ENCODE data around the gene ADH1A.
"Not testable (repeated sequence)": the region's sequence is repeated elsewhere in the genome, so short reads cannot be mapped to it uniquely, and the experiment has no call there.

Gene ADH1A

DNA sequence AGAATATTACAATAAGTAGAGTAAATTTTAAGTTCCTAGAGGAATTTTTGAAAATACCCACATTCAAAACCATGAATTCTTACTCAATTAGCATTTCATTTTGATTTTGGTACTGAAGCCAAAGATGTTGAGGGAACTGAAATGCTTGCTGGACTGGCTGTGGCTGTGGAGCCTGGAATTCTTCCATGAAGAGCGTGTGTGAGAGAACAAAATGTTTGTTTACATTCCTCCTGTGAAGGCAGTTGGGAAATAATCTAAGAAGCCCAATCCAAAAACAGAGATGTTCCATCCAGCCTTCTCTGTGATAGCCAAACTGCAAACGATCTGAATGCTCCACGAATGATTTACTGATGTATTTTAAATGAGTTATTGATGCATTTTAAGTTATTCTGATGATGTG, 34.2 kb upstream of the ADH1A start:
- DNase-seq (ENCODE audit: low read depth) = peak; percentile 85
- TF ChIP-seq, protein P1, sequence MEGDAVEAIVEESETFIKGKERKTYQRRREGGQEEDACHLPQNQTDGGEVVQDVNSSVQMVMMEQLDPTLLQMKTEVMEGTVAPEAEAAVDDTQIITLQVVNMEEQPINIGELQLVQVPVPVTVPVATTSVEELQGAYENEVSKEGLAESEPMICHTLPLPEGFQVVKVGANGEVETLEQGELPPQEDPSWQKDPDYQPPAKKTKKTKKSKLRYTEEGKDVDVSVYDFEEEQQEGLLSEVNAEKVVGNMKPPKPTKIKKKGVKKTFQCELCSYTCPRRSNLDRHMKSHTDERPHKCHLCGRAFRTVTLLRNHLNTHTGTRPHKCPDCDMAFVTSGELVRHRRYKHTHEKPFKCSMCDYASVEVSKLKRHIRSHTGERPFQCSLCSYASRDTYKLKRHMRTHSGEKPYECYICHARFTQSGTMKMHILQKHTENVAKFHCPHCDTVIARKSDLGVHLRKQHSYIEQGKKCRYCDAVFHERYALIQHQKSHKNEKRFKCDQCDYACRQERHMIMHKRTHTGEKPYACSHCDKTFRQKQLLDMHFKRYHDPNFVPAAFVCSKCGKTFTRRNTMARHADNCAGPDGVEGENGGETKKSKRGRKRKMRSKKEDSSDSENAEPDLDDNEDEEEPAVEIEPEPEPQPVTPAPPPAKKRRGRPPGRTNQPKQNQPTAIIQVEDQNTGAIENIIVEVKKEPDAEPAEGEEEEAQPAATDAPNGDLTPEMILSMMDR (IDR thresholded peaks at IDR 0.05; ENCODE audit: control insufficient read depth, extremely low read depth, insufficient read depth) = no peak
- H3K4me3 ChIP-seq (ENCODE audit: low read depth, low read length) = no peak overlapping the region

DNA sequence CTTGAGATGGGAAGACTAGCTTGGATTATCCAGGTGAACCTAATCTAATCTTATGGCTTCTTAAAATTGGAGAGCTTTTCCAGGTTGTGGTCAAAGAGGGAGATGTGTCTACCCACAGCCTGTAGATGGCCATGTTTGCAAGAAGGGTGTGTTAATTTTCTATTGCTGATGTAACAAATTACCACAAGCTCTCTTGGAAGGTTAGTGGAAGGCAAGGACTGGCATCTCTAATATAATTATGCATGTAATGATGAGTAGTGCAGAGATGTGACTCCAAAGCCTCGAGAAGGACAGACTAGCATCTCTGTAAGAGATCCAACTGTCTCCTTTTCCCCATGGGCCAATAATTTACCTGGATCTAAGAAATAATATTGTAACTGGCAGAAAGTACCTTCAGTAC, 33.6 kb upstream of the ADH1A start:
- DNase-seq (ENCODE audit: low read depth) = no peak
- H3K4me3 ChIP-seq (ENCODE audit: low read depth, low read length) = no peak overlapping the region
- TF ChIP-seq, protein P1 (IDR thresholded peaks at IDR 0.05; ENCODE audit: control insufficient read depth, extremely low read depth, insufficient read depth) = no peak

- no peak overlapping the region for H3K4me3 ChIP-seq (ENCODE audit: low read depth, low read length)
- peak; percentile 19 for DNase-seq (ENCODE audit: low read depth)
- TF ChIP-seq, protein P1 (IDR thresholded peaks at IDR 0.05; ENCODE audit: control insufficient read depth, extremely low read depth, insufficient read depth) = no peak
Observed at GRCh38 chr4:99323756-99324155, 33.0 kb upstream of the ADH1A start.

GRCh38 chr4:99321241-99322191, 30.7 kb upstream of the ADH1A start, which contains the start of gene ADH1B:
TSS of gene ADH1B (minus strand) at chr4:99321401. CDS start at chr4:99321331, 70 bp downstream.
- TF ChIP-seq, protein P1 (IDR thresholded peaks at IDR 0.05; ENCODE audit: control insufficient read depth, extremely low read depth, insufficient read depth) = no peak
- H3K4me3 ChIP-seq (ENCODE audit: low read depth, low read length) = no peak within 1 kb of the TSS
- DNase-seq (ENCODE audit: low read depth) = no peak

DNA sequence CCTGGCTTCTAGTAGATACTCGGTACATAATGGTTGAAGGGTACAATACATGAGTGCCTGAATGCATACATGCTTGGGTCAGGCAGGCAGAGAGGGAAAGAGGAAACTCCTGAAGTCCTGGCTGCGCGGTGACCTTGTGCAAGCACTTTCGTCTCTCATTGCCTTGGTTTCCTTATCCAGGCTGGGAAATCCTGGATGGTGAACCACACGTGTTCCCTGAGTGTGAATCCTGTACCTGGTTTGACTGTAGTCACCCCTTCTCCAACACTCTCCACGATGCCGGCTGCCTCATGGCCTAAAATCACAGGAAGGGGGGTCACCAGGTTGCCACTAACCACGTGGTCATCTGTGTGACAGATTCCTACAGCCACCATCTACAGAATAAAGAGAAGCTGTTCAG, 27.0 kb upstream of the ADH1A start:
- DNase-seq (ENCODE audit: low read depth) = not testable (repeated sequence)

GRCh38 chr4:99317354-99317753, 26.6 kb upstream of the ADH1A start:
- no peak overlapping the region for H3K4me3 ChIP-seq (ENCODE audit: low read depth, low read length)
- DNase-seq (ENCODE audit: low read depth) = no peak
- TF ChIP-seq, protein P1 (IDR thresholded peaks at IDR 0.05; ENCODE audit: control insufficient read depth, extremely low read depth, insufficient read depth) = no peak

More for the DNA sequence above, 27.0 kb upstream of the ADH1A start:
- not testable (repeated sequence) for H3K4me3 ChIP-seq (ENCODE audit: low read depth, low read length)

DNA sequence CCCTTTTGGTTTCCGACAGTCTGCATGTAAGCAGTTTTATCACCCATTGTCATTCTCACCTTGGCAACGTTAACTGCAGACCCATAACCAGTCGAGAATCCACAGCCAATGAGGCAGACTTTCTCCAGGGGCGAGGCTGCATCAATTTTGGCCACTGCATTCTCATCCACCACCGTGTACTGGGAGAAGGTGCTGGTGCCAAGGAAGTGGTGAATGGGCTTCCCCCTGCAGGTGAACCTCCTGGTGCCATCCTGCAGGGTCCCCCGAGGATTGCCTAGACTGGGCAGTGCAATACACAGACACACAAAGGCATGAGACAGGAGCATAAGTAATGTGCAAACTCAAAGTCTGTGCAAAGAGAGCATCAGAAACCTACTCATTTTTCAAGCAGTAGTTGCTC, 25.1 kb upstream of the ADH1A start:
- TF ChIP-seq, protein P1 (IDR thresholded peaks at IDR 0.05; ENCODE audit: control insufficient read depth, extremely low read depth, insufficient read depth) = no peak
- no peak overlapping the region for H3K4me3 ChIP-seq (ENCODE audit: low read depth, low read length)
- DNase-seq (ENCODE audit: low read depth) = no peak

All from LNCaP clone FGC (cell line).